DOHH2 (cell line): ENCODE results near the gene SPRY1.

Source experiments
- H3F3A ChIP-seq: fragments of 200-600 bp; sonication (generic), shearing (Covaris generic); 2 replicates; pipeline ENCODE4 v1.6.0; 2016; ENCODE audit warnings: antibody characterized with exemption, mild to moderate bottlenecking; ENCODE audit not compliant: control insufficient read depth, insufficient read depth
- H3K27ac ChIP-seq: fragments of 200-600 bp; sonication (generic); 2 replicates; pipeline ENCODE4 v1.5.1; 2014; ENCODE audit warnings: low read depth, mild to moderate bottlenecking, low read length, moderate library complexity
- H3K27me3 ChIP-seq: fragments of 200-600 bp; sonication (generic); 2 replicates; pipeline ENCODE4 v1.6.1; 2014; ENCODE audit warnings: mild to moderate bottlenecking, low read length, mixed read lengths; ENCODE audit not compliant: control insufficient read depth
- H3K36me3 ChIP-seq: fragments of 200-600 bp; sonication (generic); 2 replicates; pipeline ENCODE4 v1.6.1; 2014; ENCODE audit warnings: mild to moderate bottlenecking, low read length, moderate library complexity, mixed read lengths; ENCODE audit not compliant: control insufficient read depth
- H3K4me1 ChIP-seq: fragments of 200-600 bp; sonication (generic); 2 replicates; pipeline ENCODE4 v1.6.1; 2014; ENCODE audit warnings: mild to moderate bottlenecking, low read length, mixed read lengths; ENCODE audit not compliant: control insufficient read depth
- H3K4me2 ChIP-seq: fragments of 200-600 bp; sonication (generic); 2 replicates; pipeline ENCODE4 v1.6.0; 2014; ENCODE audit warnings: mild to moderate bottlenecking, low read length, moderate library complexity
- H3K4me3 ChIP-seq: fragments of 200-600 bp; sonication (generic); 2 replicates; pipeline ENCODE4 v1.5.1; 2014; ENCODE audit warnings: mild to moderate bottlenecking, low read length, mixed read lengths
- H3K79me2 ChIP-seq: fragments of 200-600 bp; sonication (generic); 2 replicates; pipeline ENCODE4 v1.6.1; 2014; ENCODE audit warnings: mild to moderate bottlenecking, low read length, mixed read lengths; ENCODE audit not compliant: control insufficient read depth
- H3K9me2 ChIP-seq: fragments of 200-600 bp; sonication (generic); replicated peaks from 2 replicates; pipeline ENCODE4 v1.6.1; 2014; ENCODE audit warnings: mild to moderate bottlenecking, low read length, mixed read lengths; ENCODE audit not compliant: control insufficient read depth
- H3K9me3 ChIP-seq: fragments of 200-600 bp; sonication (generic); 2 replicates; pipeline ENCODE4 v1.6.1; 2014; ENCODE audit warnings: antibody characterized with exemption, low read length, mixed read lengths; ENCODE audit not compliant: control insufficient read depth, insufficient read depth
- H4K20me1 ChIP-seq: fragments of 200-600 bp; sonication (generic); 2 replicates; pipeline ENCODE4 v1.6.0; 2014; ENCODE audit warnings: low read depth, mild to moderate bottlenecking, antibody characterized with exemption, low read length, moderate library complexity; ENCODE audit not compliant: control insufficient read depth, insufficient read depth
- EZH2phosphoT487 ChIP-seq: fragments of 200-600 bp; sonication (generic); IDR thresholded peaks from 2 replicates; pipeline ENCODE4 v1.6.1; 2017; ENCODE audit warnings: borderline replicate concordance, mild to moderate bottlenecking, antibody characterized with exemption, low read length, moderate library complexity, mixed read lengths
- TF ChIP-seq, protein P1 (sequence below): fragments of 200-600 bp; sonication (generic); IDR thresholded peaks from one replicate; pipeline ENCODE4 v1.5.1; 2014; ENCODE audit warnings: antibody characterized with exemption, mild to moderate bottlenecking, low read depth, low read length; ENCODE audit not compliant: poor library complexity, severe bottlenecking

SPRY1 gene

DNA sequence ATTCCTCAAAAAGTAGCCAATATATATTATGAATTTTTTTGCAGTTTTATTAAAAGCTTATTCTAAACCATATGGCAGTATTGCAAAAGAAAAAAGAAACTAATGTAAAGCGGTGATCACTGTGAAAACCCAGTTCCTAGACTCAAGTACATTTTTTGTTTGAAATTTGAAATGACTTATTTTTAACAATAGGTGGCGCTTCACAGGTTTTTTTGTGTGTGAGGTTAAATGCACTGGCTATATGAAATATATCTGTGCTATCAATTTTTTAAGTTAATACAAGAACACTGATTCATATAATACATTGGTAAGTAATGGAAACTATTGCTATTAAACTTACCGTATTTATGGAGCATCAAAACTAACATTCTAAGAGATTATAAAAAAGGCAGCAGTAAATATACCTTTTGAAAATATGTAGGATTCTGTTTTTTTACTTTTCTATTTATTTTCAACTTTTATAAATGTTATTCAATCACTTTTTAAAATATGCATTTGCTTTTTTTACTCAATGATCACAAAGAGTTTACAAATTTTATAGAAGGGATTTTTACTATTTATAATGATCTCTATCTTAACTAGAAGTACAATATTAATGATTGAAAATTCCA is 5.6 kb upstream of the SPRY1 start:
- H3K9me3 ChIP-seq: no peaks in the 10 kb centered on the region
- no peaks in the 10 kb centered on the region for H3K9me2 ChIP-seq
- no peak overlapping the region for H3K27ac ChIP-seq
- no peaks in the 10 kb centered on the region for H3K79me2 ChIP-seq
- H3K4me2 ChIP-seq: no peak overlapping the region
- H3K4me1 ChIP-seq: no peaks in the 10 kb centered on the region
- TF ChIP-seq EZH2phosphoT487: no peak
- TF ChIP-seq, protein P1, sequence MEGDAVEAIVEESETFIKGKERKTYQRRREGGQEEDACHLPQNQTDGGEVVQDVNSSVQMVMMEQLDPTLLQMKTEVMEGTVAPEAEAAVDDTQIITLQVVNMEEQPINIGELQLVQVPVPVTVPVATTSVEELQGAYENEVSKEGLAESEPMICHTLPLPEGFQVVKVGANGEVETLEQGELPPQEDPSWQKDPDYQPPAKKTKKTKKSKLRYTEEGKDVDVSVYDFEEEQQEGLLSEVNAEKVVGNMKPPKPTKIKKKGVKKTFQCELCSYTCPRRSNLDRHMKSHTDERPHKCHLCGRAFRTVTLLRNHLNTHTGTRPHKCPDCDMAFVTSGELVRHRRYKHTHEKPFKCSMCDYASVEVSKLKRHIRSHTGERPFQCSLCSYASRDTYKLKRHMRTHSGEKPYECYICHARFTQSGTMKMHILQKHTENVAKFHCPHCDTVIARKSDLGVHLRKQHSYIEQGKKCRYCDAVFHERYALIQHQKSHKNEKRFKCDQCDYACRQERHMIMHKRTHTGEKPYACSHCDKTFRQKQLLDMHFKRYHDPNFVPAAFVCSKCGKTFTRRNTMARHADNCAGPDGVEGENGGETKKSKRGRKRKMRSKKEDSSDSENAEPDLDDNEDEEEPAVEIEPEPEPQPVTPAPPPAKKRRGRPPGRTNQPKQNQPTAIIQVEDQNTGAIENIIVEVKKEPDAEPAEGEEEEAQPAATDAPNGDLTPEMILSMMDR: peak; percentile 57
- H3F3A ChIP-seq: no peaks in the 10 kb centered on the region
- no peaks in the 10 kb centered on the region for H4K20me1 ChIP-seq
- no peaks in the 10 kb centered on the region for H3K36me3 ChIP-seq
- no peak overlapping the region for H3K4me3 ChIP-seq
- H3K27me3 ChIP-seq: peaks cover 9% of the 10 kb centered on the region

DNA sequence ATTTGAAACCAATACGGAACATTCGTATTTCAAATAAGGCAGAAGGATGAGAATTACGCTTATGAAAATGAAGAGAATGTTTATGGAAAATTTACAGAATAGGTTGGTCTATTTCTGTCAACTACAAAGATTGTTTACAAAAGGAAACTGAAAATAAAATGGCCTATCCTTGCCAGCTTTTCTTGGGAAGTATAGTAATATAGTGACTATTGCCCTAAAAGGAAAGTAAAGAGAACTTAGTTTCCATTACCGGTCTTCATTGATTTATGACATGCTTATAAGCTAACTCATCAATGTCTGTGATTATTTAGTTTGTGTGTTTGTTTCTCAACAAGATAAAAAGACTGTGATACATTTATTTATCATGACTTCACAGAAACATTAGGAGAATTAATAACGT is 2.9 kb upstream of the SPRY1 start:
- Histone ChIP-seq H4K20me1 (peaks cover 5% of the 10 kb centered on the region; the same call in 1 of the 2 replicates), H3K36me3 (no peaks in the 10 kb centered on the region), H3F3A (0 out of 2 replicates have a peak, but pooled peaks cover 4% of the 10 kb centered on the region), H3K9me3 (no peaks in the 10 kb centered on the region), H3K4me1 (peaks cover 22% of the 10 kb centered on the region), H3K4me3 (no peak overlapping the region), H3K27ac (no peak overlapping the region), H3K79me2 (no peaks in the 10 kb centered on the region), H3K27me3 (peaks cover 26% of the 10 kb centered on the region), H3K4me2 (no peak overlapping the region), H3K9me2 (no peaks in the 10 kb centered on the region)
- TF ChIP-seq, protein P1: no peak

DNA sequence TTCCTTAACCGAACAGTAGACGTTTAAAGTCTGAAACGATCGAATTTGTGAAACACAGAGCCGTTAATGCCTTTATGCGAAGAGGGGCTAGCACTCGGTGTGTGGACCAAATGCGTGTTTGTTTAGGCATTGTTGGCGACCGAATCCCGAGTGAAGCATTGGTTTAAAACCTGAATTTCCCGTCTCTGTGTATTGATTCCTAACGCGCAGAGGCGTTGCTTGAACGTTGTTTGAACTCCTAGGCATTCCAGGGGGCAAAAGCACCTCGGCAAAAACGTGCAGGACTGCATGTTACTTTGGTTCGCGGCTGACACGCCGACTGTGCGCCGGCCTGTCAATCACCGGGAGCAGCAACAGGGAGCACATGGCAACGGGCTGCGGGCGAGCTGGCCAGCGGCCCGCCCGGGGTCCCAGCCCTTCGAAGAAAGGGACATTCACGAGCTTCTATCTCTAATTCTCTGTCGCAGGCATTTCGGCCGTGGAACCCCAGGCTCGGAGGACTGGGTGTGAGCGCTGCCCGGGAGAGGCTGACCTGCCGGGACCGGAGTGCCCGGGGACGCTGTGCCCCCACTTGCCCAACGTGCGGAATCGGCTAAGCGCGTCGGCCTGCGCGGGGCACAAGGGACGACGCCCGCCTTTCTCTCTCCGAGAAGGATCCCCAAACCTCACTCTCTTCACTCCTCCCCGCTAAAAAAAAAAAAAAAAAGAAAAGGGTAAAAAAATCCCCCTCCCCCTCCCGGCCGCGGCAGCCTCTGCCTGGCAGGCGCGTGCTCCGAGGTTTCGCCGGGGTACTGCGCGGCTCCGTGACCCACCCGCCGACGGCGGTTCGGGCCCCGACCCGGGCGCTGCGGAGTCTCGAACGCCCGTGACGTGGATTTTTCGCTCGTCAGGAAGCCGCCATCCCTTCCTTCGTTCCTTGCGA is 810 bp downstream of the SPRY1 start:
- TF ChIP-seq, protein P1: no peak
- no peak for TF ChIP-seq EZH2phosphoT487
- Histone ChIP-seq H4K20me1 (peaks cover 5% of the 10 kb centered on the region; the same call in 1 of the 2 replicates), H3K36me3 (no peaks in the 10 kb centered on the region), H3K4me3 (peak overlapping the region; percentile 75), H3K9me3 (no peaks in the 10 kb centered on the region), H3K4me2 (peak overlapping the region; percentile 93), H3F3A (0 out of 2 replicates have a peak, but pooled peaks cover 4% of the 10 kb centered on the region), H3K79me2 (no peaks in the 10 kb centered on the region), H3K9me2 (no peaks in the 10 kb centered on the region), H3K27me3 (peaks cover 46% of the 10 kb centered on the region), H3K4me1 (peaks cover 38% of the 10 kb centered on the region), H3K27ac (no peak overlapping the region)
